Mesenchymal stem cell (in vitro differentiated cells and primary cell): ENCODE results near the gene COL1A1. TPM values are rescaled to one million over a fixed set of nuclear protein-coding genes. Genes with fewer than 3 reads are reported as not detected.
A peak's percentile ranks its signal among the peaks of the same experiment; 100 is the strongest.

Experiments
- DNase-seq: peaks from one replicate; pipeline ENCODE4 v3.0.0-alpha.2; 2013
- H2AFZ ChIP-seq: one replicate; pipeline ENCODE4 v1.6.1; 2013; ENCODE audit warnings: low read depth, mild to moderate bottlenecking, control low read depth, inconsistent platforms, low read length, moderate library complexity
- H2AK5ac ChIP-seq: 2 replicates; pipeline ENCODE4 v1.6.1; 2013; ENCODE audit warnings: low read length, moderate library complexity, mild to moderate bottlenecking, inconsistent platforms; ENCODE audit not compliant: severe bottlenecking
- H2BK120ac ChIP-seq: one replicate; pipeline ENCODE4 v1.6.1; 2013; ENCODE audit warnings: low read depth, mild to moderate bottlenecking, inconsistent platforms, low read length, moderate library complexity
- H2BK12ac ChIP-seq, 2 experiments: one replicate each; pipeline ENCODE4 v1.6.1; 2013; ENCODE audit warnings: inconsistent platforms in 2 of 2, low read length in 2 of 2, mild to moderate bottlenecking in 2 of 2, moderate library complexity in 2 of 2, control low read depth in 1 of 2
- H2BK15ac ChIP-seq: one replicate; pipeline ENCODE4 v1.6.1; 2013; ENCODE audit warnings: mild to moderate bottlenecking, low read depth, inconsistent platforms; ENCODE audit not compliant: poor library complexity, severe bottlenecking
- H2BK5ac ChIP-seq: 2 replicates; pipeline ENCODE4 v1.6.1; 2013; ENCODE audit warnings: low read depth, mild to moderate bottlenecking, low read length, control low read depth, inconsistent platforms; ENCODE audit not compliant: poor library complexity, severe bottlenecking
- H3K14ac ChIP-seq, 2 experiments: one replicate each; pipeline ENCODE4 v1.6.1; 2013; ENCODE audit warnings: inconsistent platforms in 2 of 2, low read length in 2 of 2, control low read depth in 1 of 2, mild to moderate bottlenecking in 1 of 2, moderate library complexity in 1 of 2
- H3K18ac ChIP-seq, 2 experiments: one replicate each; pipeline ENCODE4 v1.6.1; 2013; ENCODE audit warnings: inconsistent platforms in 2 of 2, low read length in 2 of 2, control low read depth in 1 of 2, low read depth in 1 of 2, mild to moderate bottlenecking in 1 of 2
- H3K23ac ChIP-seq, 2 experiments: one replicate each; pipeline ENCODE4 v1.6.1; 2013; ENCODE audit warnings: inconsistent platforms in 2 of 2, low read length in 2 of 2, mild to moderate bottlenecking in 2 of 2, moderate library complexity in 2 of 2, control low read depth in 1 of 2
- H3K27ac ChIP-seq: 2 replicates; pipeline ENCODE4 v1.5.1; 2013; ENCODE audit warnings: mild to moderate bottlenecking, moderate library complexity, low read length, control low read depth, inconsistent platforms; ENCODE audit not compliant: poor library complexity, severe bottlenecking
- H3K27me3 ChIP-seq, 2 experiments: 2 replicates each; pipeline versions ENCODE4 v1.6.1 to v1.7.0; 2013; ENCODE audit warnings: low read length in 2 of 2, mild to moderate bottlenecking in 2 of 2, moderate library complexity in 2 of 2, control low read depth in 1 of 2, inconsistent platforms in 1 of 2; ENCODE audit not compliant: control insufficient read depth in 1 of 2, insufficient read depth in 1 of 2
- H3K36me3 ChIP-seq, 2 experiments: 2 replicates each; pipeline versions ENCODE4 v1.6.1 to v1.7.0; 2013; ENCODE audit warnings: low read length in 2 of 2, control low read depth in 1 of 2, inconsistent platforms in 1 of 2, low read depth in 1 of 2, mild to moderate bottlenecking in 1 of 2; ENCODE audit not compliant: insufficient read depth in 2 of 2, control insufficient read depth in 1 of 2
- H3K4ac ChIP-seq, 2 experiments: one replicate each; pipeline ENCODE4 v1.6.1; 2013; ENCODE audit warnings: inconsistent platforms in 2 of 2, low read length in 2 of 2, mild to moderate bottlenecking in 2 of 2, moderate library complexity in 2 of 2, control low read depth in 1 of 2, low read depth in 1 of 2
- H3K4me1 ChIP-seq: 2 replicates; pipeline ENCODE4 v1.6.1; 2013; ENCODE audit warnings: low read depth, low read length, control low read depth; ENCODE audit not compliant: control insufficient read depth, insufficient read depth
- H3K4me2 ChIP-seq: 2 replicates; pipeline ENCODE4 v1.6.1; 2013; ENCODE audit warnings: low read length, mild to moderate bottlenecking, inconsistent platforms; ENCODE audit not compliant: poor library complexity, severe bottlenecking
- H3K4me3 ChIP-seq, 2 experiments: 2 replicates each; pipeline versions ENCODE4 v1.5.1 to v1.7.0; 2013; ENCODE audit warnings: low read length in 2 of 2, mild to moderate bottlenecking in 2 of 2, control low read depth in 1 of 2, low read depth in 1 of 2; ENCODE audit not compliant: insufficient read depth in 1 of 2
- H3K79me1 ChIP-seq: replicated peaks from 2 replicates; pipeline ENCODE4 v1.6.1; 2013; ENCODE audit warnings: mild to moderate bottlenecking, control low read depth, low read length, inconsistent platforms; ENCODE audit not compliant: poor library complexity, severe bottlenecking
- H3K9ac ChIP-seq: 2 replicates; pipeline ENCODE4 v1.7.0; 2013; ENCODE audit warnings: mild to moderate bottlenecking, low read length, moderate library complexity
- H3K9me3 ChIP-seq: 2 replicates; pipeline ENCODE4 v1.7.0; 2013; ENCODE audit warnings: mild to moderate bottlenecking, low read length; ENCODE audit not compliant: control insufficient read depth
- H4K8ac ChIP-seq: one replicate; pipeline ENCODE4 v1.6.1; 2013; ENCODE audit warnings: inconsistent platforms, mild to moderate bottlenecking, low read length, moderate library complexity
- H4K91ac ChIP-seq: one replicate; pipeline ENCODE4 v1.6.1; 2013; ENCODE audit warnings: mild to moderate bottlenecking, low read length, inconsistent platforms
- WGBS: methylation state at CpG from one replicate; pipeline ENCODE4 v1.1.7; 2013; ENCODE audit warnings: mixed read lengths; 5-methylcytosine and 5-hydroxymethylcytosine counted together
- polyA plus RNA-seq, 2 experiments: library from polyadenylated mRNA; stranded (reverse); fragments of 200-250 nt; gene quantifications; one replicate each; pipeline ENCODE4 v1.2.3, GENCODE V29; 2013

COL1A1 gene
- 4,381 TPM for polyA plus RNA-seq (2013, experiment 1 of 2)
- polyA plus RNA-seq (2013, experiment 2 of 2) = 4,150 TPM

- Histone ChIP-seq H3K14ac (peak within 1 kb of the TSS; percentile 93 to 99), H3K79me1 (peaks cover 11% of the 10 kb centered on the region), H2BK12ac (peak within 1 kb of the TSS; percentile 94 to 100), H3K4me1 (peaks cover 43% of the 10 kb centered on the region), H3K4me3 (peak within 1 kb of the TSS; percentile 91 to 100), H3K23ac (peak within 1 kb of the TSS; percentile 66 to 85), H2BK15ac (peak within 1 kb of the TSS; percentile 80), H2BK120ac (peak within 1 kb of the TSS; percentile 93), H3K36me3 (peaks cover 29 to 31% of the 10 kb centered on the region in 2 experiments), H2AFZ (peak within 1 kb of the TSS; percentile 64), H3K4me2 (peak within 1 kb of the TSS; percentile 70), H3K27ac (peak within 1 kb of the TSS; percentile 100), H2BK5ac (peak within 1 kb of the TSS; percentile 99), H3K9ac (peak within 1 kb of the TSS; percentile 100), H3K18ac (peak within 1 kb of the TSS; percentile 97 to 100), H3K4ac (peak within 1 kb of the TSS; percentile 84 to 99), H2AK5ac (peak within 1 kb of the TSS; percentile 95), H4K8ac (peak within 1 kb of the TSS; percentile 92), H3K27me3 (no peaks in the 10 kb centered on the region), H4K91ac (peak within 1 kb of the TSS; percentile 93), H3K9me3 (no peaks in the 10 kb centered on the region)
- 2% methylated on average over 28 of the region's 34 CpGs for WGBS
- DNase-seq = peak; percentile 88
Observed at GRCh38 chr17:50201276-50201854, at the start of gene COL1A1. TSS of gene COL1A1 (minus strand) at chr17:50201631. CDS start at chr17:50201513, 118 bp downstream.

GRCh38 chr17:50248255-50248654, 46.8 kb upstream of the COL1A1 start:
- no peak overlapping the region for H3K4me3 ChIP-seq
- H3K36me3 ChIP-seq = no peaks in the 10 kb centered on the region
- no peak overlapping the region for H3K14ac ChIP-seq
- no peak overlapping the region for H3K4me2 ChIP-seq
- no peak overlapping the region for H4K8ac ChIP-seq
- 72% methylated on average over 2 of the region's 2 CpGs for WGBS
- no peak overlapping the region for H2BK120ac ChIP-seq
- H3K27ac ChIP-seq = no peak overlapping the region
- H3K27me3 ChIP-seq = no peaks in the 10 kb centered on the region
- H3K79me1 ChIP-seq = no peaks in the 10 kb centered on the region
- H2BK15ac ChIP-seq = no peak overlapping the region
- H3K9ac ChIP-seq = no peak overlapping the region
- H3K4me1 ChIP-seq = no peaks in the 10 kb centered on the region
- DNase-seq = no peak
- no peak overlapping the region for H3K18ac ChIP-seq
- no peak overlapping the region for H4K91ac ChIP-seq
- H2AK5ac ChIP-seq = no peak overlapping the region
- no peak overlapping the region for H2BK12ac ChIP-seq
- H2AFZ ChIP-seq = no peak overlapping the region
- H3K9me3 ChIP-seq = peaks cover 33% of the 10 kb centered on the region
- H3K4ac ChIP-seq = no peak overlapping the region
- H3K23ac ChIP-seq = no peak overlapping the region
- no peak overlapping the region for H2BK5ac ChIP-seq

- H3K27me3 ChIP-seq = no peaks in the 10 kb centered on the region
- H2AFZ ChIP-seq = no peak overlapping the region
- peaks cover 36% of the 10 kb centered on the region for H3K9me3 ChIP-seq
- WGBS = 89% methylated on average over 6 of the region's 6 CpGs
- no peaks in the 10 kb centered on the region for H3K79me1 ChIP-seq
- H2BK120ac ChIP-seq = no peak overlapping the region
- H3K4ac ChIP-seq = no peak overlapping the region
- H3K4me3 ChIP-seq = no peak overlapping the region
- H3K23ac ChIP-seq = no peak overlapping the region
- H3K36me3 ChIP-seq = no peaks in the 10 kb centered on the region
- no peak overlapping the region for H2AK5ac ChIP-seq
- no peak overlapping the region for H2BK5ac ChIP-seq
- H3K9ac ChIP-seq = no peak overlapping the region
- no peak for DNase-seq
- no peak overlapping the region for H3K18ac ChIP-seq
- H3K4me2 ChIP-seq = no peak overlapping the region
- H3K4me1 ChIP-seq = no peaks in the 10 kb centered on the region
- no peak overlapping the region for H3K27ac ChIP-seq
- H4K91ac ChIP-seq = no peak overlapping the region
- H2BK12ac ChIP-seq = no peak overlapping the region
- no peak overlapping the region for H2BK15ac ChIP-seq
- H3K14ac ChIP-seq = no peak overlapping the region
- H4K8ac ChIP-seq = no peak overlapping the region
Observed at GRCh38 chr17:50244771-50245170, 43.3 kb upstream of the COL1A1 start.

- Histone ChIP-seq H3K4me1 (no peaks in the 10 kb centered on the region), H3K23ac (no peak overlapping the region), H2BK15ac (no peak overlapping the region), H2AK5ac (no peak overlapping the region), H3K9ac (no peak overlapping the region), H2BK120ac (no peak overlapping the region), H3K14ac (no peak overlapping the region), H3K4ac (no peak overlapping the region), H4K91ac (no peak overlapping the region), H3K9me3 (peaks cover 10% of the 10 kb centered on the region), H3K4me3 (no peak overlapping the region), H3K4me2 (no peak overlapping the region), H2BK5ac (no peak overlapping the region), H3K27me3 (no peaks in the 10 kb centered on the region), H2BK12ac (no peak overlapping the region), H3K79me1 (no peaks in the 10 kb centered on the region), H3K18ac (no peak overlapping the region), H3K27ac (no peak overlapping the region), H3K36me3 (no peaks in the 10 kb centered on the region), H4K8ac (no peak overlapping the region), H2AFZ (no peak overlapping the region)
- WGBS = 93% methylated on average over 4 of the region's 5 CpGs
- DNase-seq = no peak
Observed at GRCh38 chr17:50241431-50241830, 40.0 kb upstream of the COL1A1 start.
